Panc1 (cell line): ENCODE results near the gene VIPR2. TPM values are rescaled to one million over a fixed set of nuclear protein-coding genes. Genes with fewer than 3 reads are reported as not detected.

Experiments
- ATAC-seq: fragments of 200-7000 bp; cut with Tn5 transposase; 2 replicates; pipeline ENCODE4 v1.9.1; 2020; ENCODE audit warnings: mild to moderate bottlenecking, moderate library complexity
- BruUV-seq: library from RNA; stranded (reverse); fragments of 400-500 nt; replicated peaks from 2 replicates; lab custom pipeline; 2021; lab: Mats Ljungman, UMichigan
- CTCF ChIA-PET: fragments of 300-600 bp; sonication (Branson Sonifier 250); formaldehyde crosslinking; loops from one replicate; lab custom pipeline; 2022; ENCODE audit warnings: antibody characterized with exemption; lab: Charles Lee
- POLR2A ChIA-PET: fragments of 300-600 bp; sonication (Branson Sonifier 250); formaldehyde crosslinking; loops from one replicate; lab custom pipeline; 2022; ENCODE audit warnings: antibody characterized with exemption; lab: Charles Lee
- DNase-seq: peaks from one replicate; pipeline ENCODE4 v3.0.0-alpha.2; 2010; ENCODE audit warnings: low read depth, low spot score
- H3K27ac ChIP-seq: 2 replicates; pipeline ENCODE4 v1.5.1; 2011; ENCODE audit warnings: mild to moderate bottlenecking, low read length, inconsistent platforms
- H3K27me3 ChIP-seq: fragments of 200-500 bp; sonication (Bioruptor generic); 2 replicates; pipeline ENCODE4 v1.6.0; 2014; ENCODE audit warnings: low read length, inconsistent platforms; ENCODE audit not compliant: control insufficient read depth, insufficient read depth
- H3K36me3 ChIP-seq: fragments of 200-500 bp; sonication (Bioruptor generic); 2 replicates; pipeline ENCODE4 v1.5.1; 2014; ENCODE audit warnings: inconsistent platforms, mild to moderate bottlenecking, low read length, moderate library complexity; ENCODE audit not compliant: control insufficient read depth, insufficient read depth
- H3K4me1 ChIP-seq: 2 replicates; pipeline ENCODE4 v1.5.1; 2011; ENCODE audit warnings: inconsistent platforms, mild to moderate bottlenecking, low read length, moderate library complexity; ENCODE audit not compliant: control insufficient read depth, insufficient read depth
- H3K4me3 ChIP-seq, 2 experiments: 2 replicates each; pipeline ENCODE4 v1.5.1; 2011 to 2012; ENCODE audit warnings: low read depth in 2 of 2, low read length in 2 of 2, mild to moderate bottlenecking in 2 of 2, inconsistent platforms in 1 of 2, moderate library complexity in 1 of 2
- H3K9me3 ChIP-seq: fragments of 200-500 bp; sonication (Bioruptor generic); 2 replicates; pipeline ENCODE4 v1.5.1; 2014; ENCODE audit warnings: low read depth, mild to moderate bottlenecking, inconsistent platforms, low read length, moderate library complexity; ENCODE audit not compliant: control insufficient read depth, insufficient read depth
- CTCF ChIP-seq: fragments of 450-650 bp; IDR thresholded peaks from 2 replicates; pipeline ENCODE4 v1.5.1; 2017; ENCODE audit warnings: mild to moderate bottlenecking
- POLR2AphosphoS5 ChIP-seq: IDR thresholded peaks from 2 replicates; pipeline ENCODE4 v1.6.1; 2012; ENCODE audit warnings: mild to moderate bottlenecking, low read depth, low read length, moderate library complexity
- REST ChIP-seq, 2 experiments: IDR thresholded peaks; 2 replicates each; pipeline ENCODE4 v1.6.1; 2011 to 2012; ENCODE audit warnings: low read depth in 2 of 2, control low read depth in 1 of 2, low read length in 1 of 2, mild to moderate bottlenecking in 1 of 2, moderate library complexity in 1 of 2; ENCODE audit not compliant: insufficient read depth in 1 of 2
- SIN3A ChIP-seq: IDR thresholded peaks from 2 replicates; pipeline ENCODE4 v1.6.1; 2012; ENCODE audit warnings: low read depth, mild to moderate bottlenecking, low read length, moderate library complexity, borderline replicate concordance; ENCODE audit not compliant: insufficient read depth
- TCF7L2 ChIP-seq: IDR thresholded peaks from 2 replicates; pipeline ENCODE4 v1.6.1; 2011; ENCODE audit warnings: mild to moderate bottlenecking, low read depth, low read length, inconsistent platforms
- in situ Hi-C: cut with HindIII; loops from 2 replicates; pipeline ENCODE4 v1.10.0; 2016; ENCODE audit warnings: low sequenced_read_pairs, low pct_unique_long_range_greater_than_20kb
- intact Hi-C: fragments of 100-400 bp; cut with micrococcal nuclease; formaldehyde crosslinking; loops from one replicate; pipeline ENCODE4 v1.10.0; 2022; ENCODE audit not compliant: unreplicated experiment
- total RNA-seq: library from RNA; stranded (reverse); gene quantifications from one replicate; pipeline ENCODE4 v1.2.1, GENCODE V29; 2021; ENCODE audit not compliant: unreplicated experiment

Gene VIPR2
- total RNA-seq, 1 experiment from 2014 or later = not detected

GRCh38 chr7:159130199-159130775 lies 14.4 kb downstream of the VIPR2 start:
- intact Hi-C loops (no loop called here), in situ Hi-C loops (no loop called here)
- ChIA-PET CTCF (no interaction called here), POLR2A (no interaction called here)
- H3K36me3 ChIP-seq = no peaks in the 10 kb centered on the region
- H3K4me1 ChIP-seq = no peaks in the 10 kb centered on the region
- no peak for TF ChIP-seq POLR2AphosphoS5
- no peak for TF ChIP-seq REST (IDR thresholded peaks at IDR 0.05; ENCODE audit: insufficient read depth in 1 of 2, low read depth in 2 of 2, low read length in 1 of 2)
- no peak for TF ChIP-seq CTCF
- TF ChIP-seq TCF7L2 = no peak
- TF ChIP-seq SIN3A = no peak
- no TSS peak for BruUV-seq
- H3K9me3 ChIP-seq = no peaks in the 10 kb centered on the region
- H3K4me3 ChIP-seq = no peak overlapping the region
- no peak for DNase-seq
- no peak overlapping the region for H3K27ac ChIP-seq
- ATAC-seq = no peak
- peaks cover 8% of the 10 kb centered on the region for H3K27me3 ChIP-seq

- TF ChIP-seq CTCF (no peak), REST (IDR thresholded peaks at IDR 0.05; ENCODE audit: insufficient read depth in 1 of 2, low read depth in 2 of 2, low read length in 1 of 2) (no peak), TCF7L2 (no peak), SIN3A (no peak), POLR2AphosphoS5 (no peak)
These were observed 15.9 kb downstream of the VIPR2 start for GRCh38 chr7:159128767-159129166.

More at GRCh38 chr7:159128767-159129166, 15.9 kb downstream of the VIPR2 start:
- CTCF ChIA-PET = no interaction called here
- no peak overlapping the region for H3K4me3 ChIP-seq
- H3K9me3 ChIP-seq = no peaks in the 10 kb centered on the region
- BruUV-seq = no TSS peak
- in situ Hi-C loops (no loop called here), intact Hi-C loops (no loop called here)
- H3K27me3 ChIP-seq = peaks cover 8% of the 10 kb centered on the region
- no peaks in the 10 kb centered on the region for H3K36me3 ChIP-seq
- no peaks in the 10 kb centered on the region for H3K4me1 ChIP-seq
- H3K27ac ChIP-seq = no peak overlapping the region
- DNase-seq (no peak), ATAC-seq (no peak)
- POLR2A ChIA-PET = no interaction called here
